Loucy (cell line): ENCODE data around the gene CKMT1A.
"Not testable (repeated sequence)": the region's sequence is repeated elsewhere in the genome, so short reads cannot be mapped to it uniquely, and the experiment has no call there.

Source experiments
- H2AFZ ChIP-seq: fragments of 200-600 bp; sonication (generic); 2 replicates; pipeline ENCODE4 v1.6.0; 2016; ENCODE audit warnings: antibody characterized with exemption, mild to moderate bottlenecking, low read length, moderate library complexity
- H3F3A ChIP-seq: fragments of 200-600 bp; 2 replicates; pipeline ENCODE4 v1.6.0; 2016; ENCODE audit warnings: antibody characterized with exemption, low read depth, mild to moderate bottlenecking
- H3K27me3 ChIP-seq: fragments of 200-600 bp; sonication (generic); 2 replicates; pipeline ENCODE4 v1.6.1; 2014; ENCODE audit warnings: low read length, mild to moderate bottlenecking; ENCODE audit not compliant: insufficient read depth, poor library complexity, severe bottlenecking
- H3K36me3 ChIP-seq: fragments of 200-600 bp; sonication (generic); 2 replicates; pipeline ENCODE4 v1.6.1; 2016; ENCODE audit warnings: low read length; ENCODE audit not compliant: insufficient read depth
- H3K4me1 ChIP-seq: fragments of 200-600 bp; sonication (generic); 2 replicates; pipeline ENCODE4 v1.5.1; 2014; ENCODE audit warnings: low read length, mild to moderate bottlenecking; ENCODE audit not compliant: insufficient read depth, poor library complexity, severe bottlenecking
- H3K4me2 ChIP-seq: fragments of 200-600 bp; sonication (generic); 2 replicates; pipeline ENCODE4 v1.6.0; 2014; ENCODE audit warnings: antibody characterized with exemption, low read length, low read depth, mild to moderate bottlenecking; ENCODE audit not compliant: poor library complexity, severe bottlenecking
- H3K4me3 ChIP-seq: fragments of 200-600 bp; sonication (generic); 2 replicates; pipeline ENCODE4 v1.5.1; 2014; ENCODE audit warnings: low read length, mild to moderate bottlenecking, mixed read lengths; ENCODE audit not compliant: poor library complexity, severe bottlenecking
- H3K79me2 ChIP-seq: fragments of 200-600 bp; sonication (generic); 2 replicates; pipeline ENCODE4 v1.6.1; 2014; ENCODE audit warnings: low read length; ENCODE audit not compliant: insufficient read depth
- H3K9ac ChIP-seq: fragments of 200-600 bp; sonication (generic); 2 replicates; pipeline ENCODE4 v1.6.0; 2014; ENCODE audit warnings: mild to moderate bottlenecking, low read depth, low read length, moderate library complexity; ENCODE audit not compliant: poor library complexity, severe bottlenecking
- H3K9me2 ChIP-seq: fragments of 200-600 bp; sonication (generic); replicated peaks from 2 replicates; pipeline ENCODE4 v1.6.1; 2016; ENCODE audit warnings: low read depth, low read length, mixed read lengths
- H3K9me3 ChIP-seq: fragments of 200-600 bp; sonication (generic); 2 replicates; pipeline ENCODE4 v1.6.1; 2014; ENCODE audit warnings: mild to moderate bottlenecking, antibody characterized with exemption, low read length, low read depth; ENCODE audit not compliant: insufficient read depth
- H4K20me1 ChIP-seq: fragments of 200-600 bp; sonication (generic); 2 replicates; pipeline ENCODE4 v1.6.0; 2014; ENCODE audit warnings: antibody characterized with exemption, low read length, mild to moderate bottlenecking; ENCODE audit not compliant: insufficient read depth, poor library complexity, severe bottlenecking
- EZH2phosphoT487 ChIP-seq: fragments of 200-600 bp; IDR thresholded peaks from 2 replicates; pipeline ENCODE4 v1.6.1; 2018; ENCODE audit warnings: antibody characterized with exemption, mild to moderate bottlenecking, moderate library complexity, borderline replicate concordance
- TF ChIP-seq, protein P1 (sequence below): fragments of 200-600 bp; sonication (generic); conservative IDR thresholded peaks from 2 replicates; pipeline ENCODE4 v1.5.1; 2014; ENCODE audit warnings: mild to moderate bottlenecking, antibody characterized with exemption, low read length

CKMT1A gene

DNA sequence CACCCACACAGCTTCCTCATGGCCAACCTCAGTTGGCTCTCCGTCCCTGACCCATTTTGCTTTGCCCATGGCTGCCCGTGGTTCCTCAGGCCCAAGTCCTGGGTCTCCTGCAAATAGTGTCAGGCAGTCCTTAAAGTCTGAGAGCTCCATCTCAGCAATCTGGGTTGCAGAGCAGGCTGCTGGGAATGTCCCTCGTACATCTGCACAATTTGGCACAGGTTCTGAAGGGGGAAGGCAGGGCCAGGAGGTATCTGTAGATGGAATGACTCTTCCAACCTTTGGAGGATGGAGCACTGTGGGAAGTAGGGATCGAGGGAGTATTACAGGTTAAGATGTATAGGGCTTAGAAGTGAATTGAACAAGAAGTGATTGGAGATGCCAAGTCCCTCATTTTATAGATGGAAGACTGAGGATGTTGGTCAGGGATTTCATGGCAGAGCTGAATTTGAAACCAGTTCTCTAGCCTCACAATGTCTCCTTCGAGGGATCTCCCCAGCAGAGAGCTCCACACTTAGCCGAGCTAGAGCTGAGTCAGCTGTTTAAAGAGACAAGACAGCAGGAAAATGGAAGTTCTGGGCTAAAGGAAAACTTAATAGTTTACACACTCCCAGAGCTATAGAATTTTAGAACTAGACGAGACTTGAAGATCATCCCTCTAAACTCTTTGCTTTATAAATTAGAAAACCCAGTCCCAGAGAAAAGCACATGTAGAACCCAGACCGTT is 9.2 kb downstream of the CKMT1A start:
- no peaks in the 10 kb centered on the region for H3K4me1 ChIP-seq
- H3K4me2 ChIP-seq, result no peak overlapping the region
- H3K27me3 ChIP-seq, result no peaks in the 10 kb centered on the region
- H3K9me3 ChIP-seq, result no peaks in the 10 kb centered on the region
- no peak overlapping the region for H3K9ac ChIP-seq
- no peaks in the 10 kb centered on the region for H3K36me3 ChIP-seq
- H2AFZ ChIP-seq, result no peak overlapping the region
- no peaks in the 10 kb centered on the region for H3F3A ChIP-seq
- no peaks in the 10 kb centered on the region for H3K9me2 ChIP-seq
- H3K4me3 ChIP-seq, result no peak overlapping the region
- TF ChIP-seq, protein P1, sequence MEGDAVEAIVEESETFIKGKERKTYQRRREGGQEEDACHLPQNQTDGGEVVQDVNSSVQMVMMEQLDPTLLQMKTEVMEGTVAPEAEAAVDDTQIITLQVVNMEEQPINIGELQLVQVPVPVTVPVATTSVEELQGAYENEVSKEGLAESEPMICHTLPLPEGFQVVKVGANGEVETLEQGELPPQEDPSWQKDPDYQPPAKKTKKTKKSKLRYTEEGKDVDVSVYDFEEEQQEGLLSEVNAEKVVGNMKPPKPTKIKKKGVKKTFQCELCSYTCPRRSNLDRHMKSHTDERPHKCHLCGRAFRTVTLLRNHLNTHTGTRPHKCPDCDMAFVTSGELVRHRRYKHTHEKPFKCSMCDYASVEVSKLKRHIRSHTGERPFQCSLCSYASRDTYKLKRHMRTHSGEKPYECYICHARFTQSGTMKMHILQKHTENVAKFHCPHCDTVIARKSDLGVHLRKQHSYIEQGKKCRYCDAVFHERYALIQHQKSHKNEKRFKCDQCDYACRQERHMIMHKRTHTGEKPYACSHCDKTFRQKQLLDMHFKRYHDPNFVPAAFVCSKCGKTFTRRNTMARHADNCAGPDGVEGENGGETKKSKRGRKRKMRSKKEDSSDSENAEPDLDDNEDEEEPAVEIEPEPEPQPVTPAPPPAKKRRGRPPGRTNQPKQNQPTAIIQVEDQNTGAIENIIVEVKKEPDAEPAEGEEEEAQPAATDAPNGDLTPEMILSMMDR, result no peak
- no peak for TF ChIP-seq EZH2phosphoT487
- H4K20me1 ChIP-seq, result no peaks in the 10 kb centered on the region
- no peaks in the 10 kb centered on the region for H3K79me2 ChIP-seq

DNA sequence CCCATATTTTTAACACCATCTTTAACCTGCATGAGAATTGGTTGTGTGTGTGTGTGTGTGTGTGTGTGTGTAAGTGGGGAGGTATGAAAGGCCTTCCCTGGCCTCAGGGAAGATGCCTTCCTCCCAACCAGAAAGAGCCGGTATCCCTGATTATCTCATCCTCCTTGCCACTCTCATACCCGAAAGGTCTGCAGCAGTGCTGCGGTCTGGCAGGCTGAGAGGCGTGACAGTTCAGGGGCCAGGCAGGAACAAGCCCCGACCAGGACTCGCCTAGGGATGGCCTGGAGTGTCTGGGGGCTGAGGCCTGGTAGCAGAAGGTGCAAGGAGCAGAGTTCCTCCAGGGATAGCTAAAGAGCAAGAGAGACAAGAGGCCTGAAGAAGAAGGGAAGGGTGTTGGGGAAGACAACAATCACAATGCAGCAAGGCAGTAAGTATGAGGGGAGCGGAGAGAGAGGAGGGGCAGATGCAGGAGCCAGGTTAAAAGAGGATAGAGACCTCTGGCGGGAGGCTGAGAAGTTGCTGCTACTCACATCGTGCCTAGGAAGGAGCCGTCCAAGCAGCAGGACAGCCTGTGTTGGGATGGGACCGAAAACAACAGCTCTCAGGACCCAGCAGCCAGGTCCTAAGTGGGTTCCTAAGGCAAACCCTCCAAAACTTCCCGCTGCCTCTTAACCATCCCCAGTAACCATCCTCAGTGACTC is 16.9 kb downstream of the CKMT1A start:
- H2AFZ ChIP-seq, H4K20me1 ChIP-seq, H3K9ac ChIP-seq, H3F3A ChIP-seq, H3K4me2 ChIP-seq, H3K36me3 ChIP-seq, H3K9me3 ChIP-seq, H3K79me2 ChIP-seq, H3K4me3 ChIP-seq, H3K4me1 ChIP-seq, H3K27me3 ChIP-seq, H3K9me2 ChIP-seq: not testable (repeated sequence)

DNA sequence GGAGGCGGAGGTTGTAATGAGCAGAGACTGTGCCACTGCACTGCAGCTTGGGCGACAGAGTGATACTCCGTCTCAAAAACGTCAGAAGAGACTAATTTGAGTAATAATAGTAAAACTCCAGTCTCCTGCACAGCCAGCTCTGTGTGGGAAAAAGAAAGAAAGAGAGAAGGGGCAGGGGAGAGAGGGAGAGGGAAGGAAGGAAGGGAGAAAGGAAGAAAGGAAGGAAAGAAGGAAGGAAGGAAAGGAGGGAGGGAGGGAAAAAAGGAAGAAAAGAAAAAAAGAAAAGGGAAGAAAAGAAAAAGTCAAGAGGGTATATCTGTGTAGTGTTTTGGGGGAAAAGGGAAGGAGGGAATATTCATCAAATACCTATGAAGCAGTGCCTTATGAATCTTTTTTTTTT is 29.5 kb downstream of the CKMT1A start:
- Histone ChIP-seq H2AFZ (no peak overlapping the region), H3K79me2 (no peaks in the 10 kb centered on the region), H3K36me3 (no peaks in the 10 kb centered on the region), H3K9me2 (no peaks in the 10 kb centered on the region), H3K4me1 (no peaks in the 10 kb centered on the region), H3K9me3 (no peaks in the 10 kb centered on the region), H3K4me2 (no peak overlapping the region), H3K9ac (no peak overlapping the region), H4K20me1 (no peaks in the 10 kb centered on the region), H3K27me3 (no peaks in the 10 kb centered on the region), H3F3A (no peaks in the 10 kb centered on the region), H3K4me3 (no peak overlapping the region)
- TF ChIP-seq, protein P1, result no peak
- TF ChIP-seq EZH2phosphoT487, result no peak

DNA sequence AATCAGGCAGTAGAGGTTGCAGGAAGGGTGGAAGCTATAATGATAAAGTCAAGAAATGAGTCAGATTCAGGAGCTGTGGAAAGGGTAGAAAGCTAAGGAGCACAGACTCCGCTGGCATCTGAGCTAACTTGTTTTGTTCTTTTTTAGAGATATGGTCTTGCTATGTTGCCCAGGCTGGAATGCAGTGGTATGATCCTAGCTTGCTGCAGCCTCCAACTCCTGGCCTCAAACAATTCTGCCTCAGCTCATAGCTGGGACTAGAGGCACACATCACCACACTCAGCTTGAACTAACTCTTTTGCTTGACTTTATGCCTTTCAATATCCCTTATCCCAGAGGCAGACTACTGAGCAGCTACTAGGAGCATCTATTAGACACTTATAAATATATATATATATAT is 32.6 kb downstream of the CKMT1A start:
- H3K36me3 ChIP-seq, H2AFZ ChIP-seq, H3K9me3 ChIP-seq, H3F3A ChIP-seq, H3K9me2 ChIP-seq, H3K27me3 ChIP-seq, H3K4me2 ChIP-seq, H3K9ac ChIP-seq, H3K4me1 ChIP-seq, H4K20me1 ChIP-seq, H3K79me2 ChIP-seq, H3K4me3 ChIP-seq: not testable (repeated sequence)

DNA sequence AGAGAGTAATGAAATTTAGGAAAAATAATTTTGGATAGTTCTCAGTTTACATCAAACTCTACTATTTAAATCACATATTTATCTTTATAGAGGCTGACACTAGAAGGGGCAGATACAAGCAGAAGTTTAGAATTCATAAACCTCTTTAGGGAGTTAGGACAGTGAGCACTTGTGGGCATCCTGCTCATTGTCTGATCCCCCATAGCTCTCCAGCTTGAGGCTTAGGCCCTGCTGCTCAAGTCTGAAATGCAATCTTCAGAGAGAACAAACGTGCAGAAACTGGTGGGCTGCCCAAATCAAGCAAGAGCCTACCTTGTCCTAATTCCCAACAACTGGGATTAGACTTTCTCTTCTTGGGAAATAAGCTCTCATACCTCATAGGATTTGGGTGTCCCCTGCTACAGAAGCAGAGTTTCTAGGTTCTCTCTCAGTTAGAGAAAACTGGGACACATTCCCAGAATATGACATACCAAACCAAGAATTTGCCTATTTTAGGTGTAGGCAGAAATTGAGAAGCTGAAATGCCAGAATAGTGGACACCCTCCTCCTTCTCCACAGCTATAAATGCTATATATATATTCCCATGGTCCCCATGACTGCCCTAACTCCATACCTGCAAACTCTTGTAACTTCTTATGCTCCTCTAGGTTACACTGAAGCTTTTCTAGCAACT is 34.5 kb downstream of the CKMT1A start:
- H3K9me2 ChIP-seq, H3K4me3 ChIP-seq, H3K79me2 ChIP-seq, H3K9ac ChIP-seq, H3F3A ChIP-seq, H3K4me2 ChIP-seq, H3K36me3 ChIP-seq, H3K4me1 ChIP-seq, H3K27me3 ChIP-seq, H3K9me3 ChIP-seq, H2AFZ ChIP-seq, H4K20me1 ChIP-seq: not testable (repeated sequence)
